HFF-Myc (cell line): ENCODE results near the gene PIBF1.

Experiments used
- DNase-seq: peaks from one replicate; pipeline ENCODE4 v3.0.0-alpha.2; 2011; ENCODE audit warnings: low read depth; ENCODE audit errors: extremely low read depth
- H3K4me3 ChIP-seq: replicated peaks from 2 replicates; pipeline ENCODE4 v1.5.1; 2011; ENCODE audit warnings: low read depth, mild to moderate bottlenecking, control low read depth, low read length
- TF ChIP-seq, protein P1 (sequence below): IDR thresholded peaks from 2 replicates; pipeline ENCODE4 v1.5.1; 2012; ENCODE audit warnings: mild to moderate bottlenecking, low read depth, low read length, control low read depth; ENCODE audit errors: missing control alignments

The PIBF1 gene

DNA sequence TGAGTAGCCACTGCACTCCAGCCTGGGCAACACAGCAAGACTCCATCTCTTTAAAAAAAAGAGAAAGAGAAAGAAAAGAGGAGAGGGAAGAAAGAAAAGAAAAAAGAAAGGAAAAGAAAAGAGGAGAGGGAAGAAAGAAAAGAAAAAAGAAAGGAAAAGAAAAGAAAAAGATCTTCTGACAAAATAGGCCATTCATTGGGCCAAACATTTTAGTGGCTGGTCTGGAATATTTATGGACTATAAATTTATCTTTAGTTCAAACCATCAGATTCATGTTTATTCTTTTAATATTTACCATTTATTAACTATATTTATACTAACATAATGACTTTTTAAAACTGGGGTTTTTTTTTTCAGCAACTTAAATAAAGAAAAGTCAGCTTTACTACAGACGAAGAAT, 191.3 kb downstream of the PIBF1 start:
- no peak for DNase-seq
- TF ChIP-seq, protein P1, sequence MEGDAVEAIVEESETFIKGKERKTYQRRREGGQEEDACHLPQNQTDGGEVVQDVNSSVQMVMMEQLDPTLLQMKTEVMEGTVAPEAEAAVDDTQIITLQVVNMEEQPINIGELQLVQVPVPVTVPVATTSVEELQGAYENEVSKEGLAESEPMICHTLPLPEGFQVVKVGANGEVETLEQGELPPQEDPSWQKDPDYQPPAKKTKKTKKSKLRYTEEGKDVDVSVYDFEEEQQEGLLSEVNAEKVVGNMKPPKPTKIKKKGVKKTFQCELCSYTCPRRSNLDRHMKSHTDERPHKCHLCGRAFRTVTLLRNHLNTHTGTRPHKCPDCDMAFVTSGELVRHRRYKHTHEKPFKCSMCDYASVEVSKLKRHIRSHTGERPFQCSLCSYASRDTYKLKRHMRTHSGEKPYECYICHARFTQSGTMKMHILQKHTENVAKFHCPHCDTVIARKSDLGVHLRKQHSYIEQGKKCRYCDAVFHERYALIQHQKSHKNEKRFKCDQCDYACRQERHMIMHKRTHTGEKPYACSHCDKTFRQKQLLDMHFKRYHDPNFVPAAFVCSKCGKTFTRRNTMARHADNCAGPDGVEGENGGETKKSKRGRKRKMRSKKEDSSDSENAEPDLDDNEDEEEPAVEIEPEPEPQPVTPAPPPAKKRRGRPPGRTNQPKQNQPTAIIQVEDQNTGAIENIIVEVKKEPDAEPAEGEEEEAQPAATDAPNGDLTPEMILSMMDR: no peak

DNA sequence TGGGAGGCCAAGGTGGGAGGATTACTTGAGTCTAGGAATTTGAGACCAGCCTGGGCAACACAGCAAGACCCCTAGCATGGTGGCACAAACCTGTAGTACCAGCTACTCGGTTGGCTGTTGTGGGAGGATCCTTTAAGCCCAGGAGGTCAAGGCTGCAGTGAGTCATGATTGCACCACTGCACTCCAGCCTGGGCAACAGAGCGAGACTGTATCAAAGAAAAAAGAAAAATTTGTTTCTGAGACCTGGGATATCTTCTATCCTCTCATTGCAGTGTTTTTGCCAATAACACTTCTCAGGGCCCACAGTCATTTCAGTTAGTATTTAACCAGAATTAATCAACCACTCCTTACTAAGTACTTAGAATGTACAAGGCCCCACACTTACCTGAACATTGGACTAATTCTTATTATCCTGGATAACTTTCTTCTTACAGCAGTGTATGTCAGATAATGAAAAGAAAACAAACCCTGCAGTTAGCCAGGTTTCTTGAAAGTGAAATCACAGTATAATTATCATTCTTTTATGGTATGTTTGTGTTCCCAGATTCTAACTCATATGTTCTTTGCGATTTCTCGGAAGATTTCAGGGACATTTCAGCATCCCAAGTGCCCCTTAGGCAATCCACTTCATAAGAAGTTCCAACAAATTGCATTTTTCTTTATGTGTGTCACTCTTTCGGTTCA, 201.3 kb downstream of the PIBF1 start:
- DNase-seq: no peak
- H3K4me3 ChIP-seq: no peak overlapping the region
- TF ChIP-seq, protein P1: no peak

More for the DNA sequence above, 191.3 kb downstream of the PIBF1 start:
- no peak overlapping the region for H3K4me3 ChIP-seq

DNA sequence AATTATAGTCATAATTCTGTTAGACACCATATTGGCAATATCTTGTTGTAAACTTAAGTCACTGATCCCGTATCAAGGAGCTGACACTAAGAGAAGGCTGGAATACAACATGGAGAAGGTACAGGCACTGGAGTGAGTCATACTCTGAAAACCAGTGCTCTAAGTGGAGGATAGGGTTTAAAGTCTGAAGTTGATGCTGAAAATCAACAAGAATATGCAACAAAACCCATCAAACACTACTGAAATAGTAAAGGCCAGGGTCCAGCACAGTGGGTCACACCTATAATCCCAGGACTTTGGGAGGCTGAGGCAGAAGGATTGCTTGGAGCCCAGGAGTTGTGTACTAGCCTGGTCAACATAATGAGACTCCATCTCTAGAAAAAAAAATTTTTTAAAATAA, 203.7 kb downstream of the PIBF1 start:
- TF ChIP-seq, protein P1: no peak
- DNase-seq: no peak
- H3K4me3 ChIP-seq: no peak overlapping the region

DNA sequence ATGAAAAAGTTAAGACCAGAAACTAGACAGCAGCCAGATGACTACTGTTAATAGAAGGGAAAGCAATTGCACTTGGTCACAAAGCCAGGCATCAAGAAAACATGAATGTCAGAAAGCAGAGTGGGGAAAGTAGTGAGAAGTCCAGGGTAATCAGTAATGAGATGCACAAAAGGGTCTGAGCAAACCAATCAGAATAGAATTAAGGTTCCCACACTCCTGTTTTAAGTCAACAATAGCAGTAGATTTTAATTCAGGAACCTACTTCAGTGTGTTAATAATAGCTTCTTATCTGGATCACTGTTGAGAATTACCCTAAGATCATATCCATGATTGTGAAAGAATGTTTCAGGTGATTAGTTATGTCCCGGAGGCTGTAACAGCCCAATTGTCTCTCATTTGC, 204.3 kb downstream of the PIBF1 start:
- TF ChIP-seq, protein P1: no peak
- DNase-seq: no peak
- H3K4me3 ChIP-seq: no peak overlapping the region

DNA sequence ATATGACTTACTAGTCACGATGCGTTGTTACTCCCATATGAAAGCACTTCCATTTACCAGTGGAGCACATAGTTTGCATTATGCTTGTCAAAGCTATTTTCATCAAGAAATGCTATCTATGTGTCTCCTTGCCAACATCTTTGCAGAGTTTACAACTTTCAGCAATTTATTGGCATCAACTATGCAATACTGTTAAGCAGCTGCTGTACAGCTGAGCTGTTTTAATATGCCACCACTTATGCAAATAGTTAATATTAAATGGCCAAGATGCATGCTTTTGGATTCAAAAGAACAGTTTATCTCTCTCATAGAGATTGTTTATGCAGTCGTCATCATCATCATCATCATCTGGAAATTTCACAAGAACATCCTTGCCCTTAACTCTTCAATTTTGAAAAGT, 209.0 kb downstream of the PIBF1 start:
- no peak for DNase-seq
- no peak overlapping the region for H3K4me3 ChIP-seq
- TF ChIP-seq, protein P1: no peak

DNA sequence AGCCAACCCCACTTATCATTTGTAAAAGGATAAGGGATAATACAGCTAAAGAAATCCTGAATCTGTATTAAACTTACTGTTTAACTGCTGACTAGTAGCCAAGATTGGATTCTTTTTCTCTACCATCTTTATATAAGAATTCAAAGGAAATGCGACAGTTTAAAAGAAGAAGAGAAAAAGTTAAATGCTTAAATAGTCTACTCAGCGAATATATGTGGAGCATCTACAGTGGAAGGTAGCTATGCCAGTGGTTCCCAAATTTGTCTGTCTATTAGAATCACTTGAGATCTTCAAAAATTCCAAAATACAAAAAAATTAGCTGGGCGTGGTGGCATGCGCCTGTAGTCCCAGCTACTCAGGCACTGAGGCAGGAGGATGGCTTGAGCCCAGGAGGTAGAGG, 216.1 kb downstream of the PIBF1 start:
- DNase-seq: no peak
- no peak overlapping the region for H3K4me3 ChIP-seq
- TF ChIP-seq, protein P1: no peak
